NB4 (cell line): Measurements from ENCODE around the gene CYP4F22.

Source experiments
- CTCF ChIP-seq: IDR thresholded peaks from one replicate; pipeline ENCODE4 v1.5.1; 2012; ENCODE audit warnings: low read depth, low read length
- POLR2A ChIP-seq: IDR thresholded peaks from 2 replicates; pipeline ENCODE4 v1.6.1; 2011; ENCODE audit warnings: mild to moderate bottlenecking; ENCODE audit not compliant: insufficient read length; ENCODE audit errors: extremely low read depth

DNA sequence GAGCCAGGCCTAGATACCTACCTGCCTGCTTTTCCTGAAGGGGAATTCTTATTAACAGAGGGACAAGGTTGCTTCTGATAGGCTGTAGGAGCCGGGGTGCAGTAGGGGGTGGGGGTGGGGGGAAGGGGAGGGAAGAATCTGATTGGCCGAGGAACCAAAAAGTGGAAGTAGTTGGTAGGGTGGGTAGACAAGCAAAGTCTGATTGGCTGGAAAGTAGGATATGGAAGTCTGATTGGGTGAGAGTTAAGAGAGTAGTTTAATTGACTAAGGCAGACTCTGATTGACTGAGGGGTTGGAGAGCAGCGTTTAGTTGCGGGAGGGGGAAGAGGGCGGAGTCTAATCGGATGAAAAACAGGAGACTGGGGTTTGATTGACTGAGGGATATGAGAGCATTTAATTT lies 9.4 kb upstream of the CYP4F22 start:
- TF ChIP-seq POLR2A (no peak), CTCF (no peak)
